IMR-90 (cell line): Measurements from ENCODE around the gene TAPBP. TPM values are rescaled to one million over a fixed set of nuclear protein-coding genes. Genes with fewer than 3 reads are reported as not detected.

Source experiments
- ATAC-seq: fragments of 200-7000 bp; cut with Tn5 transposase; 2 replicates; pipeline ENCODE4 v1.9.1; 2020; ENCODE audit warnings: low read depth, mild to moderate bottlenecking, moderate library complexity
- BruUV-seq: library from RNA; stranded (reverse); fragments of 400-500 nt; replicated peaks from 2 replicates; lab custom pipeline; 2021; lab: Mats Ljungman, UMichigan
- CTCF ChIA-PET: fragments of 300-600 bp; formaldehyde crosslinking; extraction: SDS; loops from one replicate; lab custom pipeline; 2021; ENCODE audit warnings: antibody characterized with exemption; lab: Yijun Ruan, JAX
- POLR2A ChIA-PET: fragments of 300-600 bp; sonication (Branson Sonifier 250); formaldehyde crosslinking; loops from one replicate; lab custom pipeline; 2022; ENCODE audit warnings: antibody characterized with exemption; ENCODE audit not compliant: unreplicated experiment; lab: Charles Lee
- DNase-seq: peaks from one replicate; pipeline ENCODE4 v3.0.0; 2013
- H2AFZ ChIP-seq: replicated peaks from 2 replicates; pipeline ENCODE3; 2013; ENCODE audit warnings: low read length, mild to moderate bottlenecking; ENCODE audit not compliant: poor library complexity
- H2AK5ac ChIP-seq: 2 replicates; pipeline ENCODE4 v1.6.1; 2013; ENCODE audit warnings: low read depth, low read length, inconsistent platforms
- H2AK9ac ChIP-seq: replicated peaks from 2 replicates; pipeline ENCODE3; 2013; ENCODE audit warnings: mild to moderate bottlenecking, low read depth, low read length, moderate library complexity; ENCODE audit not compliant: poor library complexity
- H2BK120ac ChIP-seq: 2 replicates; pipeline ENCODE4 v1.6.1; 2013; ENCODE audit warnings: low read depth, low read length, inconsistent platforms
- H2BK15ac ChIP-seq: 3 replicates; pipeline ENCODE4 v1.6.1; 2013; ENCODE audit warnings: low read depth, low read length, inconsistent platforms
- H2BK20ac ChIP-seq: 2 replicates; pipeline ENCODE4 v1.6.1; 2013; ENCODE audit warnings: low read depth, mild to moderate bottlenecking, inconsistent platforms, low read length, moderate library complexity
- H2BK5ac ChIP-seq: 2 replicates; pipeline ENCODE4 v1.6.1; 2013; ENCODE audit warnings: mild to moderate bottlenecking, low read depth, low read length, inconsistent platforms; ENCODE audit not compliant: poor library complexity, severe bottlenecking
- H3K14ac ChIP-seq: replicated peaks from 2 replicates; pipeline ENCODE4 v1.6.1; 2013; ENCODE audit warnings: low read depth, low read length, inconsistent platforms
- H3K18ac ChIP-seq: 2 replicates; pipeline ENCODE4 v1.6.1; 2013; ENCODE audit warnings: low read depth, low read length, control low read depth
- H3K23ac ChIP-seq: 2 replicates; pipeline ENCODE4 v1.6.1; 2013; ENCODE audit warnings: low read depth, low read length, inconsistent platforms
- H3K27ac ChIP-seq: 2 replicates; pipeline ENCODE4 v1.5.1; 2013; ENCODE audit warnings: mild to moderate bottlenecking, control low read depth, low read length; ENCODE audit not compliant: insufficient read depth
- H3K27me3 ChIP-seq: 2 replicates; pipeline ENCODE4 v1.6.1; 2013; ENCODE audit warnings: low read length; ENCODE audit not compliant: control insufficient read depth, insufficient read depth
- H3K36me3 ChIP-seq: 2 replicates; pipeline ENCODE4 v1.6.1; 2013; ENCODE audit warnings: low read length, mixed read lengths; ENCODE audit not compliant: control insufficient read depth, insufficient read depth
- H3K4ac ChIP-seq: 2 replicates; pipeline ENCODE4 v1.6.1; 2013; ENCODE audit warnings: low read depth, low read length, inconsistent platforms
- H3K4me1 ChIP-seq: 2 replicates; pipeline ENCODE4 v1.6.1; 2013; ENCODE audit warnings: low read length, mixed read lengths; ENCODE audit not compliant: control insufficient read depth, insufficient read depth
- H3K4me2 ChIP-seq: 2 replicates; pipeline ENCODE4 v1.6.1; 2013; ENCODE audit warnings: low read depth, mild to moderate bottlenecking, control low read depth, low read length, moderate library complexity
- H3K4me3 ChIP-seq: 2 replicates; pipeline ENCODE4 v1.5.1; 2013; ENCODE audit warnings: low read depth, mild to moderate bottlenecking, control low read depth, low read length, moderate library complexity; ENCODE audit not compliant: insufficient read depth
- H3K56ac ChIP-seq: 2 replicates; pipeline ENCODE4 v1.6.1; 2013; ENCODE audit warnings: low read length, inconsistent platforms; ENCODE audit not compliant: insufficient read depth; ENCODE audit errors: extremely low read depth
- H3K79me1 ChIP-seq, 2 experiments: 2 replicates each; pipeline ENCODE4 v1.6.1; 2013; ENCODE audit warnings: low read length in 2 of 2, inconsistent platforms in 1 of 2, low read depth in 1 of 2
- H3K9ac ChIP-seq: 2 replicates; pipeline ENCODE4 v1.6.1; 2013; ENCODE audit warnings: low read depth, low read length, control low read depth
- H3K9me1 ChIP-seq: 2 replicates; pipeline ENCODE4 v1.6.1; 2013; ENCODE audit warnings: low read length, inconsistent platforms; ENCODE audit not compliant: insufficient read depth
- H3K9me3 ChIP-seq: 2 replicates; pipeline ENCODE4 v1.6.1; 2013; ENCODE audit warnings: low read length; ENCODE audit not compliant: control insufficient read depth, insufficient read depth
- H4K20me1 ChIP-seq: 2 replicates; pipeline ENCODE4 v1.6.1; 2013; ENCODE audit warnings: low read length, inconsistent platforms; ENCODE audit not compliant: insufficient read depth
- H4K5ac ChIP-seq: 2 replicates; pipeline ENCODE4 v1.6.1; 2013; ENCODE audit warnings: mild to moderate bottlenecking, low read depth, low read length, control low read depth
- H4K8ac ChIP-seq, 2 experiments: 2 replicates each; pipeline ENCODE4 v1.6.1; 2013; ENCODE audit warnings: low read depth in 2 of 2, low read length in 2 of 2, control low read depth in 1 of 2, inconsistent platforms in 1 of 2
- H4K91ac ChIP-seq: 2 replicates; pipeline ENCODE4 v1.6.1; 2013; ENCODE audit warnings: low read depth, low read length, inconsistent platforms; ENCODE audit not compliant: insufficient read depth
- CEBPB ChIP-seq: IDR thresholded peaks from 2 replicates; pipeline ENCODE4 v1.6.1; 2012; ENCODE audit warnings: low read depth, low read length, improper control_type of control experiment
- CHD1 ChIP-seq: IDR thresholded peaks from 2 replicates; pipeline ENCODE4 v1.6.1; 2012; ENCODE audit warnings: low read depth, low read length, improper control_type of control experiment
- CTCF ChIP-seq: conservative IDR thresholded peaks from 2 replicates; pipeline ENCODE4 v1.5.1; 2012; ENCODE audit warnings: mild to moderate bottlenecking, low read depth, low read length, improper control_type of control experiment
- FOS ChIP-seq: fragments of 150-350 bp; IDR thresholded peaks from 2 replicates; pipeline ENCODE4 v1.6.1; 2016; ENCODE audit warnings: low read depth, low read length
- MAFK ChIP-seq: IDR thresholded peaks from 2 replicates; pipeline ENCODE4 v1.6.1; 2012; ENCODE audit warnings: low read depth, low read length, improper control_type of control experiment
- MAZ ChIP-seq: IDR thresholded peaks from 2 replicates; pipeline ENCODE4 v1.6.1; 2012; ENCODE audit warnings: low read depth, mild to moderate bottlenecking, low read length, improper control_type of control experiment, moderate library complexity, borderline replicate concordance
- MXI1 ChIP-seq: IDR thresholded peaks from 2 replicates; pipeline ENCODE4 v1.6.1; 2012; ENCODE audit warnings: low read depth, mild to moderate bottlenecking, low read length, moderate library complexity, borderline replicate concordance
- NFE2L2 ChIP-seq: fragments of 150-350 bp; IDR thresholded peaks from 2 replicates; pipeline ENCODE4 v1.6.1; 2016; ENCODE audit warnings: low read depth, mild to moderate bottlenecking, low read length
- RAD21 ChIP-seq: IDR thresholded peaks from 2 replicates; pipeline ENCODE4 v1.6.1; 2012; ENCODE audit warnings: low read length, improper control_type of control experiment
- RCOR1 ChIP-seq: IDR thresholded peaks from 2 replicates; pipeline ENCODE4 v1.6.1; 2012; ENCODE audit warnings: mild to moderate bottlenecking, low read length, improper control_type of control experiment; ENCODE audit not compliant: insufficient replicate concordance
- RFX5 ChIP-seq: IDR thresholded peaks from 2 replicates; pipeline ENCODE4 v1.8.0; 2012; ENCODE audit warnings: low read depth, mild to moderate bottlenecking, low read length, moderate library complexity
- SMC3 ChIP-seq: fragments of 150-350 bp; IDR thresholded peaks from 2 replicates; pipeline ENCODE4 v1.6.1; 2016; ENCODE audit warnings: low read depth, mild to moderate bottlenecking, antibody characterized with exemption, low read length, moderate library complexity
- WGBS, 2 experiments: methylation state at CpG; one replicate each; pipeline versions ENCODE4 v1.1.5 to v1.1.7; 2013; ENCODE audit warnings: missing lambda C conversion rate in 2 of 2; ENCODE audit not compliant: insufficient read length in 1 of 2; ENCODE audit errors: extremely low coverage in 2 of 2; 5-methylcytosine and 5-hydroxymethylcytosine counted together
- dilution Hi-C: fragments of 300-500 bp; cut with HindIII; formaldehyde crosslinking; loops from one replicate; pipeline ENCODE4 v1.14.3; 2018; ENCODE audit warnings: low sequenced_read_pairs; ENCODE audit not compliant: unreplicated experiment
- in situ Hi-C: fragments of 300-500 bp; cut with MboI; formaldehyde crosslinking; loops from 3 replicates; pipeline ENCODE4 v1.14.3; 2019; ENCODE audit warnings: low sequenced_read_pairs, inconsistent platforms, mixed read lengths
- intact Hi-C: fragments of 100-400 bp; cut with micrococcal nuclease; formaldehyde crosslinking; loops from 2 replicates; pipeline ENCODE4 v1.10.0; 2022
- polyA plus RNA-seq, 3 experiments: library from polyadenylated mRNA; depleted of rRNA; stranded (reverse); fragments of >200 nt; gene quantifications; 2 replicates each; pipeline ENCODE4 v1.2.3, GENCODE V29; 2012; ENCODE audit warnings: low replicate concordance in 1 of 3
- total RNA-seq: library from RNA; depleted of rRNA; stranded (reverse); fragments of >200 nt; gene quantifications from 2 replicates; pipeline ENCODE4 v1.2.3, GENCODE V29; 2012

TAPBP gene
- total and polyA plus RNA-seq, 2 of the 4 experiments (the other 2 are of a cell fraction), result 13.1 to 63.3 TPM

GRCh38 chr6:33333666-33334065 lies 19.8 kb upstream of the TAPBP start:
- no peak overlapping the region for H3K4me2 ChIP-seq

More at GRCh38 chr6:33333666-33334065, 19.8 kb upstream of the TAPBP start:
- Histone ChIP-seq H3K23ac (no peak overlapping the region), H3K9me1 (no peaks in the 10 kb centered on the region), H3K27me3 (peaks cover 6% of the 10 kb centered on the region), H3K9ac (no peak overlapping the region), H3K27ac (no peak overlapping the region), H3K9me3 (no peaks in the 10 kb centered on the region), H3K4ac (no peak overlapping the region), H4K91ac (no peak overlapping the region), H3K36me3 (no peaks in the 10 kb centered on the region), H2BK120ac (no peak overlapping the region), H3K4me3 (no peak overlapping the region), H2AFZ (no peak overlapping the region), H3K79me1 (no peaks in the 10 kb centered on the region), H2AK9ac (no peak overlapping the region), H3K18ac (no peak overlapping the region), H3K56ac (no peak overlapping the region), H4K20me1 (no peaks in the 10 kb centered on the region), H2AK5ac (no peak overlapping the region), H3K14ac (no peak overlapping the region), H2BK20ac (no peak overlapping the region), H4K5ac (no peak overlapping the region), H2BK15ac (no peak overlapping the region), H3K4me1 (no peaks in the 10 kb centered on the region), H4K8ac (no peak overlapping the region), H2BK5ac (no peak overlapping the region)
- no peak for DNase-seq
- ChIA-PET CTCF (no interaction called here), POLR2A (no interaction called here)
- TF ChIP-seq SMC3 (no peak), CEBPB (no peak), MAZ (no peak), MXI1 (no peak), FOS (no peak), RCOR1 (no peak), RAD21 (no peak), MAFK (no peak), RFX5 (no peak), NFE2L2 (no peak), CHD1 (no peak), CTCF (no peak)
- ATAC-seq, result no peak
- no TSS peak for BruUV-seq
- dilution Hi-C loops (no loop called here), in situ Hi-C loops (no loop called here), intact Hi-C loops (no loop called here)
- no CpG with 5 or more reads among the region's 4 CpGs for WGBS, 2 experiments
